DMS153 (cell line): ENCODE data around the gene C21orf58.
A peak's percentile ranks its signal among the peaks of the same experiment; 100 is the strongest.
"Not testable (repeated sequence)": the region's sequence is repeated elsewhere in the genome, so short reads cannot be mapped to it uniquely, and the experiment has no call there.

Source experiments
- DNase-seq: peaks from one replicate; lab custom pipeline; 2025; lab: John Stamatoyannopoulos, UW

The C21orf58 gene

DNA sequence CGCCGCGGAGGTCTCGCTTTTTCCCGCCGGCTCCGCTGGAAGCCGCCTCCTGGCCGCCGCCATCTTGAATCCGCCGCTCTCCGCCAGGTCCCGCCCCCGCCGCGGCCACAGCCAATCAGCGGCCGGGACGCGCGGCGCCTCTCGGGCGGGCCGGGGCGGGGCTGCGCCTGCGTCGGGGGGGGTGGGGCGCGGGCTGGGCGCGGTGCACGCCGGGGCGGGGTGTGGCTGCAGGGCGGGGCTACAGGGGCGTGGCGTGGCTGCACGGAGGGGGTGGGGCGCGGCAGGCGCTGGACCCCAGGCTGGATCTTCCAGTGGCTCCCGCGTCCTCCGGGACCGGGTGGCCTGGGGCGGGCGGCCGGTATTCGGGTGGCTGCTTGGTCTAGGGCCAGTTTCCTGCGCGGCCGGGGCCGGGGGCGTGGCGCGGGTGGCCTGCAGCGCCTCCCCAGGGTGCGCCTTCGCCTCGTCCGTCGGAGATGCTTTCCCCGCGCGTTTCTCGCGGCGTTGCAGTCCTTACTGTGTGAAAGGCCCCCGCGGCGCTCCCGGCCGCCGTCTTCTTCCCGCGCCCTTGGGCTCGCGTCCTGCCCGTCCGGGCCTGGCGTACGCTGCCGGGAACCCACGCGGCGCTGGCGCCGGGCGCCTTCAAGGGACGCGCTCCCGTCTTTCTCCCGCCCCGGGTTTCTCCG is 861 bp upstream of the C21orf58 start:
- DNase-seq = peak; percentile 67

DNA sequence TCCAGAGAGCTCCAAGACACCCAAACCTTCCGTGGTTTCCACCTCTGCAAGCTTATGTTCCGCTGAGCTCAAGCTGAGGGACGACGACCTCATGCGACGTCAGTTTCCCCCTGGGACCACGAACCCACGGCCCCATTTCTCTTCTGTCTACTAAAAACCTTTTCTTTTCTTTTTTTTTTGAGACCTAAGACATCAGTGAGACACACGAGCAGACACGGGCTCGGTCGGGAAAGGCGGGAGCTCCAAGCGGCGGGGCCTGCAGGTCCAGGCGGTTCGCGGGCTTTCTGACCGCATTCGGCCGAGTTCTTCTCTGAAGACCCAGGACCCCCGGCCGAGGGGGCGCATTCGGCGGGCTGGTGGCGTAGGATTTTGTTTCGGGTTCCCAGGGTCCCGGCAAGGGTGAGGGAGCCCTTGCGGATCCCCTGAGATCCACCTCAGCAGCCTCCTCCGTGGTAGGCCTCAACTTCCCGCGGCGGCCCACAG is 402 bp downstream of the C21orf58 start:
- DNase-seq = no peak

DNA sequence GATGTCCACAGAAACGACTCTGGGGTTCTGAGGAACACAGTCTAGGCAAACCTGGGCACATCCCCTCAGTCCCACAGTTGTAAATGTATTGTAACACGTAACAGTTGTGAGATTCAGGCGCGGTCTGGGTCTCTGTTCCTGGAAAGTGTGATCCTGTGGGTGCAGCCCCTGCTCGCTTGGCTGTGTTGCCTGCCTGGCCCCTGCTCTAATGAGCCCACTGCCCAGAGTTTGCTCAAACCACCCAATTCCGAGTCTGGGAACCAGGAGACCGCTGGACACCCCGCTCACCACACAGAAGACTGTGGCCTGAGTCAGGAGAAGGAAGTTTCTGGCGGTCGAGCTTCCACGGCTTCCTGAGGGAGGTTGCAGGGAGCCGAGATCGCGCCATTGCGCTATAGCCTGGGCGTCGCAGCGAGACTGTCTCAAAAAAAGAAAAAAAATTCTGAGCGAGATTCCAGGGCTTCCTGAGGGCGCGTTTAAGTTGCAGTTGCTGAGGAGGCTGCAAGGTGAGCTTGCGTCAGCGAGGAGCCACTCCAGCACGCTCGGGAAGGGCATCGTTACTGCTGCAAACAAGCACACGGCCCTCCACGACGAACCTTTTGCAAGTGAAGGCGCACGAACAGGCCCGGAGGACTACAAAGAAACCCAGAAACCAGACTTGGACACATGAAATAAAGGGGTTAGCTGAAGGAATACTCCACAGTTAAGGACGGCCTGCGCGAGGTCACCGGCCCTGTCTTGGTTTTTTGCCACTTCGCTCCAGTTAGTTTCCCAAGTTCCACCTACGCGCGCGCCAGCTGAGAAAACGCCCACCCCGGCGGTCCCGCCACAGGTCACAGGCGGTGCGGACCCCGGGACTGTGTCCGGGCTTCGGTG is 1.1 kb downstream of the C21orf58 start:
- no peak for DNase-seq

DNA sequence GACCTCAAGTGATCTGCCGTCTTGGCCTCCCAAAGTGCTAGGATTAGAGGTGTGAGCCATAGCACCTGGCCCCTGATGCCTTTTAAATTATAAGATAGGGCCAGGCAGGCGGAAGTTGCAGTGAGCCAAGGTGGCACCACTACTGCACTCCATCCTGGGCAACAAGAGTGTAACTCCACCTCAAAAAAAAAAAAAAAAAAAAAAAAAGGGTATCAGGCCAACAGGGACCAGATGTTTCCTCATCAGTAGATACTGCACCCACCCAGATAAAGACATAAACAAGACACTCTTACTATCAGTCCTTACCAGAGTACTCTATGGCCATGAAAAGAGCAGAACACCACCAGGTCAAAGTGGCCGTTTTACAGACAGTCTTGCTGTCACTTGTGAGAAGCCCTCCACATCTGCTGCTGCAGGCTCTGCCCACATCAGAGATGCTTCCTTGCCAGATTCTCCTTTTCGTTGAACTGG is 3.3 kb downstream of the C21orf58 start:
- DNase-seq = no peak

DNA sequence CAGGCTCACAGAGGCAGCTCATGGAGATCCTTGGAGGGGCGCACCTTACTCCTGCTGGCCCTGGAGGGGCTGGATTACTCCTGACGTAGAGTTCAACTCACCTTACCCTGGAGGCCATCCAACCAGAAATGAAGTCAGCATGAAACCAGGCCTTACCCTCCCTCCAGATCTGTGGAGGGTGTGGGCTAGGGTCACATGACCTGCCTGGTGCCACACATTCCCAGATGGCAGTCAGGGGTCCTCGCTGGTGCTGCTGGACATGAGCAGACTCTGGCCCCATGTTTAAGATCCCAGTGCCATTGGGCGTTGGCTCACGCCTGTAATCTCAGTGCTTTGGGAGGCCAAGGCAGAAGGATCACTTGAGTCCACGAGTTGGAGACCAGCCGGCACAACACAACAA is 4.5 kb downstream of the C21orf58 start:
- no peak for DNase-seq

DNA sequence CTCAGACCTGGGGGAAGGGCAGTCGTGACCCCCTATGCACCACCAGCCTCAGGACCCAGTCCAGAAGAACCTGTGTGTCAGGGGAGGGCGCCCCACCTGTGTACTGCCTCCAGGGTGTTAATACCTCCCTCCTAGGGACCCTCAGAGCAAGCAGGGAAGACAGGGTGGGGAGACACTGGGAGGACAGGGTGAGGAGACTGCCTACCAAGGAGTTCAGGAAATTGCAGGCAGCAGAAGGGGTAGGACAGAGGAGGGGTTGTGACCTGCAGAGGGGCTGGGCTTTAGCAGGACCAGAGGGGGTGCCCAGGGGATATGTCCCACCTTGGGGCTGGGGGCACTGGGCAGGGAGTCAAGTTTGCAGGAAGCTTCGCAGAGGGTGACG is 5.2 kb downstream of the C21orf58 start:
- no peak for DNase-seq

DNA sequence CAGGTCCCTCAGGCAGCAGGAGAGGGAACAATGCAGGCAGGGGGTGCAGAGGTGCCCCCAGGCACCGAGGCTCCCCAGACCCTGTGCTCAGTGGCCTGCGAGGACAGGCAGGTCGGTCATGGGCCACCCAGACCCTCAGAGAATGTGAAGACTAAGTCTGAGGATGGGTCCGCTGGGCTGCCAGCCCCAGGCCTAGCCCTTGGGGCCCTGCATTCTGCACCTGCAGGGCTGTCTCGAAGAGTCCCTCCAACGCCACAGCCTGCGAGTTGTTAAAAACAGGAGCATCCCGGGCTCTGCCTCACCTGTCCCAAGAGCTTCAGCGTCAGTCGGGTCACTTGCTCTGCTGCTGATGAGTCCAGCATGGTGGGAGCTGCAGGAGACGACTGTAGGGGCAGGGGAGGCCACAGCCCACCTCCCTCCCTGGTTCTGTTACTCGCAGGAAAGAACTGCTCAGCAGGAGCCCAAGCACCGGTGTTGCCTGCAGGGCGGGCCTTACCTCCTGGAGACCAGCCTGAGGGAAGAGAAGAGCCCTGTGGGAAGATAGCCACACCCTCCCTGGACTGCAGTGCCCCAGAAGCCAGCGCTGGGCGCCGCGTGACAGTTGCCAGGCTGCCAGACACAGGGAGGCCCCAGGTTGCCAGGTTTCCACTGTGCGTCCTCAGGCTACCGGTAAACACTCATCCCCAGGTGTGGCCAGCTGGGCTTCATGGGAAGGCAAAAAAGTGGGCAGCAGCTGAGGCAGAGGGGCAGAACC is 5.8 kb downstream of the C21orf58 start:
- peak; percentile 84 for DNase-seq

DNA sequence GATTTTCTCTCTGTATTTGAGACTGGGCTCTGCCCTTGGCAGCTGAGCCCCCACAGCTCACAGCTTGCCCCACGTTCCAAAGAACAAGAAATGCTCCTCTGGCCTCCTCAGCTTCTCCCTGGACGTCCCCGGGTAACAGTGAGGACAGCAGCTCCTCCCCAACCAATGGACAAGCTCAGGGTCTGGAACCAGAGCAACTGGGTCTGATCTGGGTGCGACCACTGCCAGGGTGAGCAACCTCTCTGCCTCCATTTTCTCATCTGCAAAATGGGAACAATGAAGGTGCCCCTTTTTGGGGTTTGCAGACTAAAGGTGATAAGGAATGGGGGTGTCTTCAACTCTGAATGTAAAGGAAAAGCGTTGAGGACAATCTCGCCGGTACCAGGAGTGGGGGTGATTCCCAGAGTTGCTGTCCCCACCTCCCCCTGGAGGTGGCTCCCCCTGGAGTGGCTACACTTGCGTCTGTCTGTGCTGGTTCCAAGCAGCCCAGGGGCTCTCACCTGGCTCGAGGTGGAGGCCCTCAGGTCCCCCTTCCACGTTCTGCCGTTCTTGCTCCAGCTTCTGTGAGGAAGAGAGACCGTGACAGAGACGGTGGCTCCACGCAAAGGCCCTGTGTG is 6.9 kb downstream of the C21orf58 start:
- no peak for DNase-seq

DNA sequence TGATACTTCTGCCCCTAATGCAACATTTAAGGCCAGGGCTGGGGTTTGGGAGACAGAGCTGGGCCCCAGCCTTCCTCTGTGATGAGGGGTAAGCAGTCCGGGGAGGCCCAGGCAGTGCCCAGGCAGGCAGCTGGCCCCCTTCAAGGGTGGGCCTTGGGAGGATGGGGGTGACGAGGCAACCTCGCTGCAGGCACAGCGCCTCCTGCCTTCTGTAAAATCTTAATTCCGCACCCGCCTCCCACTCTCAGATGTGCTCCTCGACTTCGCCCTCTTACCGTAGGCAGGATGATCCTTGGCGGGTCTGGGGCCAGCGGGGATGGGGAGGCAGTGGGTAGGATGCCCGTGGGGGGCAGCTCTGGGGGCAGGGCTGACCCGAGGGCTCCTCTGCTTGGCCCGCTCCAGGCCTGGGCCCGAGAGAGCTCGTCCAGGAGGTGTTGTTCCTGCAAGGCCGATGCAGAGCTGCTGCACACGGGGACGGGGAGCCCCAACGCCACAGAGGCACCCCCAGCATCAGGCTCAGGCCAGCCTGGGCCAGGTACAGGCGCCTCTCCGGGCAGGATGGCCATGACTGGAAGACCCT is 9.1 kb downstream of the C21orf58 start:
- no peak for DNase-seq

DNA sequence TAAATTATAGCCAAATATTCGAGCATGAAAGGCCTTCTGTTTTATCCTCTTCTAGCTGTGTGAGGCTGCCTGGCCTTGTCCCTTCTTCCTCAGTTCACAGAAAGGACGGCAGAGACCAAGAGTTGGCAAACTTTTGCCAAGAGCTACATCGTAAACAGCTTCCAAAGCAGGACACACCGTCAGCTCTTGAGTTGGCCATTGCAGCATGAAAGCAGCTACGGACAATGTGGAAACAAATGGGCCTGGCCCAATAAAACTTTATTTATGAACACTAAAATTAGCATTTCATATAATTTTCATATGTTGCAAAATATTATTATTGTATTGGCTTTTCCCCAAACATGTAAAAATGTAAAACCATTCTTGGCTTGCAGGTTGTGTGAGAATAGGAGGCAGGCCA is 10.7 kb downstream of the C21orf58 start:
- DNase-seq = no peak

DNA sequence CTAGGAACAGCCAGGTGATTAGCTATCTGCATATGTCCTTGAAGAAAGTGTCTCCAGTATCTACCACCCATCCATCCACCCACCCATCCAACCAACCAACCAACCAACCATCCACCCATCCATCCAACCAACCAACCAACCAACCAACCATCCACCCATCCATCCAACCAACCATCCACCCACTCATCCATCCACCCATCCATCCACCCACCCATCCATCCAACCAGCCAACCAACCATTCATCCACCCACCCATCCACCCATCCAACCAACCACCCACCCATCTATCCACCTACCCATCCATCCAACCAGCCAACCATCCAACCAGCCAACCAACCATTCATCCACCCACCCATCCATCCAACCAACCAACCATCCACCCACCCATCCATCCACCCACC is 12.1 kb downstream of the C21orf58 start:
- no peak for DNase-seq

DNA sequence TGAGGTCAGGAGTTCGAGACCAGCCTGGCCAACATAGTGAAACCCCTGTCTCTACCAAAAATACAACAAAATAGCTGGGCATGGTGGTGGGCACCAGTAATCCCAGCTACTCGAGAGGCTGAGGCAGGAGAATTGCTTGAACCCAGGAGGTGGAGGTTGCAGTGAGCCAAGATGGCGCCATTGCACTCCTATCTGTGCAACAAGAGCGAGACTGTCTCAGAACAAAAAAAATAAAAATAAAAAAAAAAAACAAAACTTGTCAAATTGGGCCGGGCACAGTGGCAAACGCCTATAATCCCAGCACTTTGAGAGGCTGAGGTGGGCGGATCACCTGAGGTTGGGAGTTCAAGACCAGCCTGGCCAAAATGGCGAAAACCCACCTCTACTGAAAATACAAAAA is 13.4 kb downstream of the C21orf58 start:
- not testable (repeated sequence) for DNase-seq

DNA sequence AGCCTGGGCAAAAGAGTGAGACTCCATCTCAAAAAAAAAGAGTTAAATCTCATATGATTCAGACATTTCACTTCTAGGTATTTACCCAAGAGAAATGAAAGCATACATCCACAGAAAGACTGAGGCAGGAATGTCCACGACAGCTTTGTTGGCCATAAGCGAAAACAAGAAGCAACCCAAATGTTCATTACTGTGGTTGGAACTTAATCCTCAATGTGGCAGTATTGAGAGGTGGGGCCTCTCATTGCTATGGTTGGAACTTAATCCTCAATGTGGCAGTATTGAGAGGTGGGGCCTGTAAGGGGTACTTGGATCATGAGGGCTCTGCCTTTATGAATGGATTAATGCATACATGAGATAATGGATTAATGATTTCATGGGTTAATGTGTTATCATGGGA is 15.2 kb downstream of the C21orf58 start:
- DNase-seq = no peak

DNA sequence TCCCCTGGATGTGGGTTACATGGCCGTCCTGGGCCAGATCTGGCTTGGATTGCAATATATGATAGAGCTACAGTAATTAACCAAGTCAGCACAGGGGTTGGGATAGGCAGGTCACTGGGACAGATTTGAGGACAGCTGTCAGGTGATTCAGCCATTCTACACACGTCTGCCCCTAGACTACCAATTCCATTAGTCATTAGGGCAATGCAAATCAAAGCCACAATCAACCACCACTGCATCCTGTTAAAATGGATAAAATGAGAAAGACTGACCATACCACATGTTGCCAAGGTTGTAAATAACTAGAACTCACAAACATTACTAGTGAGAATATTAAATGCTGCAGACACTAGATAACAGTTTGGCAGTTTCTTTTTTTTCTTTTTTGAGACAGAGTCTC is 16.0 kb downstream of the C21orf58 start:
- DNase-seq = no peak

DNA sequence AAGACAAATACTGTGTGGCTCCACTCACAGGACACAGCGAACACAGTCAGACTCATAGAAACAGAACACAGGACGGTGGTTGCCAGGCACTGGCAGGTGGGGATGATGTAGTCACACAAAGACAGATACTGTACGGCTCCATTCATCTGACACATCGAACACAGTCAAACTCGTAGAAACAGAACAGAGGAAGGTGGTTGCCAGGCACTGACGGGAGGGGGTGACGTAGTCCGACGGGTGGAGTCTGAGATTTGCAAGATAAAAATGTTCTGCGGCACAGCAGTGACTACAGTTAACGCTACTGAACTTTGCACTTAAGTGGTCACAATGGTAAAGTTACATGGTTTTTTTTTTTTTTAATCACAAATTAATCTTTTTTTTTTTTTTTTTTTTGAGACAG is 18.7 kb downstream of the C21orf58 start:
- no peak for DNase-seq

DNA sequence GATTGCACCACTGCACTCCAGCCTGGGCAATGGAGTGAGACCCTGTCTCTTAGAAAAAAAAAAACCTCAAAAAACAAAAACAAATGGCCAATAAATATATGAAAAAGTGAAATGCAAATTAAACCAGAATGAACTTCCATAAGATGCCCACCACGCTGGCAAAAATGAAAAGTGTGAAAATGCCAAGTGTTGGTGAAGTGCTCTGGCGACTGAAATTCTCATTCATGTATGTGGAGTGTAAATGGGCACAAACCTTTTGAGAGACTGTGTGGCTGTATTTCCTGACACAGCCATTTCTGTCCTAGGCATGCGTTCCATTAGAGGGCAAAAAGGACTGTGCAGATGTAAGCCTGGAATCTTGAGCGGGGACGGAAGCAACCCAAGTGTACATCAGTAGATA is 19.2 kb downstream of the C21orf58 start:
- DNase-seq = no peak

DNA sequence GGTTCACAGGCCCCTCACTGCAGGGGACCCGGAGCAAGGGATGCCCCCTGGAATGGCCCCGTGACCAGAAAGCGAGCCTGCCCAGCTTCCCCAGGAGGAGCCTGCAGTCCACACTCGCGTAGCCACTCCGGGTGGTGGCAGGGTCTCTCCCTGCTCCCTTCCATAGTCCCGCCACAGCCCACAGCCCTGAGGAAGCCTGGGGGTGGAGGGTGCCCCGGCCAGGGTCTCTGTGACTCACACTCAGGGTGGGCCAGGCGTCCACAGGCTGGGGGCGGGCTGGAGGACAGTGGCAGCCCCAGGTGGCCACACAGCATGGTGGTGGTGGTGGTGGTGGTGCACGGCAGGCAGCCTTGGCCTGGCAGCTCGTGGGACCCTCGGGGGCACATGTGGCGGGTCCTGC is 21.9 kb downstream of the C21orf58 start:
- DNase-seq = no peak

DNA sequence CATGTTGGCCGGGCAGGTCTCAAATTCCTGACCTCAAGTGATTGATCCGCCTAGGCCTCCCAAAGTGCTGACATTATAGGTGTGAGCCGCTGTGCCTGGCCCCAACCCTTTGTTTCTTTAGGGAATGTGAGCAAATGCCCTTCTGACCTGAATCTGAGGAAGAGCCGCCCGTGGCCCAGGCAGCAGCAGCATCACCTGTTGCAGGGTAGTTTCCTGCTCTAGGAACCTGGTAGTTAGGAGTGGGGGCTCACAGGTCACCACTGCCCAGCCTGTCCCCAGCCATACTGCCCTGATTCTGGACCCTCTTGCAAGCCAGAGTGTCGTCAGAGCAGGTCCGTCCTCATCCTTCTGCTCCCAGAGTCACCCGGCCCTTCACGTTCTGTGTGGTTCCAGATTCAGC is 24.5 kb downstream of the C21orf58 start:
- no peak for DNase-seq

DNA sequence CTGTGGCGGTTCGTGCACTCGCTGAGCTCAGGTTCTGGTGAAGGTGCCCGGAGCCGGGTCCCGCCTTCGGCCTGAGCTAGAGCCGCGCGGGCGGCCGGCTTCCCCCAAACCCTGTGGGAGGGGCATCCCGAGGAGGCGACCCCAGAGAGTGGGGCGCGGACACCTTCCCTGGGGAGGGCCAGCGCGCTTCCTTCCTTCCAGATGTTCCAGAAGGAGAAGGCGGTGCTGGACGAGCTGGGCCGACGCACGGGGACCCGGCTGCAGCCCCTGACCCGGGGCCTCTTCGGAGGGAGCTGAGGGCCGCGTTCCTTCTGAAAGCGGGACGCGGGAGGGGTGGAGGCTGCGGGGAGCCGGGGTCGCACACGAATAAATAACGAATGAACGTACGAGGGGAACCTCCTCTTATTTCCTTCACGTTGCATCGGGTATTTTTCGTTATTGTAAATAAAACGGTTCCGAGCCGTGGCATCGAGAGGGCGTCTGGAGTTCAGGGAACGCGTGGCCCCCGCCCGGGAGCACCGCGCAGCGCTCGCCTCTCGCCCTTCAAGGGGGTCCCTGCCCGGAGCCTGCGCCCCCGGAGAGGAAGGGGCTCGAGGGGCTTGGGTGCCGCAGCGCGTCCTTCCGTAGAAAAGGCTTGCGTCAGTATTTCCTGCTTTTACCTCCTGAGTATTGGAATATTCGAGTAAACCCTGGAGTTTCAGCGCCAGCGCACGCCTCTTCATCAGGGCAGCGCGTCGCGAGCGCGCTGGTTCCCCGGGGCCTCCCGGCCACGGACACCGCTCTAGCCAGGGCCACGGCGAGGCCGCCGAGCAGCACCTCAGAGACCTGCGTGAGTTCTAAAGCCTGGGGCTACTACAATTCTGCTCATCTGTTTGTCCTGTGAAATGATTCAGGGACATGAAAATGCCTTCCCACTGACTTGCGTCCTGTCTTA is 26.1 kb downstream of the C21orf58 start:
- DNase-seq = no peak

DNA sequence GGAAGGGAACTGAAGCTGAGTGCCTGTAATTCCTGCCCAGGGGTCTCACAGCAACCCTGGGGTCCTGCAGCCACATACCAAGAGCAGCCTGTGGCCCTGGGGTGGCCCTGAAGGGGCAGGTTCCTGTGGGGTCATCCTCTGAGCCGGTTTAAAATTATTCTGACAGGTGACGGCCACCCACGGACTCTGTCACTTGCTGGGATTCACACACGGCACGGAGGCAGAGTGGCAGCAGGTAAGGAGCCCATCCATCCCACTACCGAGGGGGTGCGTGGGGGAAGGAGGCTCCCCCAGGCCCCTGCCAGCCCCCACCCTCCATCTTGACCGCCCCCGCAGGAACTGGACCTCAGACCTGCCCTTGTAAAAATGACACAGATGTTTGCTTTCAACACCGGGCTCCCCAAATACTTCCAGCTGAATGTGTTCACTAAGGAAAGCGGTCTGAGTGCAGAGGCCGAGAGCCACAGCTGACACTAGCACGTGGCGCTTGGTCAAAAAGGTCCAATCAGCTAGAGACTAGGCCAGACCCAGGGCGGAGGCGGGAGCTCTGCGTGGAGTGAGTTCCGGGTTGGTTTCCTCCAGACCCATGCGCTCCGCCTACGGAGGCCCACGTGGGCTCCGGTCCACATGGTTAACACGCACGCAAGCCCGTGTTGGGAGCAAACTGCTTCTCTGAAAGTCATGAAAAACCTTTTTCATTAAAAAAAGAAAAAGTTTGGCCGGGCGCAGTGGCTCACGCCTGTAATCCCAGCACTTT is 27.5 kb downstream of the C21orf58 start:
- DNase-seq = peak; percentile 73
